Cerebellar nuclear complex (tissue), 1 donor: ENCODE results near the gene ACTL6A.
"Not testable (repeated sequence)": the region's sequence is repeated elsewhere in the genome, so short reads cannot be mapped to it uniquely, and the experiment has no call there.

ENCODE experiments used
- DNase-seq, 2 experiments: peaks; one replicate each; lab custom pipeline; 2025; lab: John Stamatoyannopoulos, UW

ACTL6A gene

GRCh38 chr3:179562591-179563270, at the start of gene ACTL6A:
Gene ACTL6A (plus strand): TSS chr3:179562926. CDS start chr3:179563093, 167 bp downstream.
- peak; percentile 77 to 98 for DNase-seq

- DNase-seq = no peak
Measured at GRCh38 chr3:179513862-179514261, 48.9 kb upstream of the ACTL6A start.

DNA sequence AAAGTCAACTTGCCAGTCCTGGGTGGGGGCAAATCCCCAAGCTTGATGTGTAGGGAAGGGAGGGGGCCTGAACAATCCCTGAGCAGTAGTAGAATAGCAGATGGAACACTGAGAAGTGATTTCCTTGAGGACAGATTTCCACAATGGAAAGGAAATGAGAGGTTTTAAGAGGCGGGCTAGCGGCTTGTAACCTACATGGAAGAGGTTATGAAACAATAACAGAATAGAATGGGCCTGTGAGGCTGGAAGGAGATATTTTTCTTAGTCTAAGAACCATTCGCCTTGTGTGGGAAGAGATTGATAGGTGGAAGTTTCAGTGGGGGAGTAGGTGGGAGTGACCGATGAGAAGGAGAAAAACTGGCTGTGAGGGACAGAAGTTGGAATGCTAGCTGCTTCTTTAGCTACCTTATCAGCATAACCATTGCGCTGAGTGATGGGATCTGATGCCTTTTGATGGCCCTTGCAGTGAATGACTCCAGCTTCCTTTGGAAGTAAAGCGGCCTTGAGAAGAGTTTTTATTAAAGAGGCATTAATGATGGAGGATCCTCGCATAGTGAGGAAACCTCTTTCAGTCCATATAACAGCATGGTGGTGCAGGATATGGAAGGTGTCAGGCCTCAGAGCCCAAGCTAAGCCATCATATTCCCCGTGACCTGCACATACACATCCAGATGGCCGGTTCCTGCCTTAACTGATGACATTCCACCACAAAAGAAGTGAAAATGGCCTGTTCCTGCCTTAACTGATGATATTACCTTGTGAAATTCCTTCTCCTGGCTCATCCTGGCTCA, 46.1 kb upstream of the ACTL6A start:
- DNase-seq = not testable (repeated sequence)

DNA sequence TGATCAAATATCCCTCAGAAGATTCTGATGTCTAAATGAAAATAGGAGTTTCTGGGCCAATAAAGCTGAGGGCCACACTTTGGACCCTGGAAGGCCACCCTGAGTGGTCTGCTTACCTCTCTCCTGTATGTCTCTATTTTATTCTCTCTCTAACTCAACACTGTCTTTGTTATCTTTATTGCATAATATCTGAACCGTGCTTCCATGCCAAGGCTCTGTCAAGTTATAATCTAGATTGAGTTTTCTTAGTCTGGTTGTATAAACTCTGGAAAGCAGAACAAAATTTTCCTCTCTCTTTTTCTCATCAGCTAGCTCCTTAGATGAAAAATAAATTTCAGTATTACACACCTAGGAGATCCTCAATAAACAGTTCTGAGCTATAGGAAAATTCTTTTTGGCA, 36.2 kb upstream of the ACTL6A start:
- no peak for DNase-seq

DNA sequence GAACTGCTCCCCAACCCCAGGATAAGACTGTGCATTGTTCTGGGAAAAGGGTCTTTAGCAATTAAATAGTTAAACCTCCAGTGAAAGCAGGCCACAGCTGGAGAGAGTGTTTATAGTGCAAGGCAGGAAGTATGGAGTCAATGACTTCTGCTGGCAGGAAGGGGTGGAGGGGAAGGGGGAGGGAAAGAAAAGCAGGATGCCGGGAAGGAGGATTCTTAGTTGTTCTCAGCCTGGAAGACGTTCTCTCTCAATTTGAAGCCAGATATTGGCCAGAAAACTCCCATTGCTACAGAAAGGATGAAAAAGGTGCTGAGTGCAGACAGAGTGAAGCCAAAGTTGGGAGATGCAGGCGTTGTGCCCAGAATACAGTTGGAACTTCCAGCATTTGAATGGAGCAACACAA, 35.7 kb upstream of the ACTL6A start:
- no peak for DNase-seq

DNA sequence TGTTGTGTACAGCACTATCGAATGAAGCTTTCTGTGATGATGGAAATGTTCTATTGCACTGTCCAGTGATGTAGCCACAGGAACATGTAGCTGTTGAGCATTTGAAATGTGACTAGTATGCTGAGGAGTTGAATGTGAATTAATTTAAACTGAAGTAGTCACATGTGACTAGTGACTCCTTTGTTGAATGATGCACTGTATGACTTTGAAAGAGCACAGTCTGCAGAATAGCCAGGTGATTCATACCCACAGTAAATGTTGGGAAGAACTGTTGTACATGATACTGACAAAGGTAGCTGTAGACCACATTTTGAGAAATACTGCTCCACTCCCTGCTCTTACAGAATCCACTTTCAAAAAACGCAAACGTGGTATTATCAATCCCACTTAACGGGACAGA, 34.0 kb upstream of the ACTL6A start:
- DNase-seq = no peak

GRCh38 chr3:179531576-179531975, 31.1 kb upstream of the ACTL6A start:
- DNase-seq = no peak

GRCh38 chr3:179533274-179533673, 29.5 kb upstream of the ACTL6A start:
- DNase-seq = no peak

DNA sequence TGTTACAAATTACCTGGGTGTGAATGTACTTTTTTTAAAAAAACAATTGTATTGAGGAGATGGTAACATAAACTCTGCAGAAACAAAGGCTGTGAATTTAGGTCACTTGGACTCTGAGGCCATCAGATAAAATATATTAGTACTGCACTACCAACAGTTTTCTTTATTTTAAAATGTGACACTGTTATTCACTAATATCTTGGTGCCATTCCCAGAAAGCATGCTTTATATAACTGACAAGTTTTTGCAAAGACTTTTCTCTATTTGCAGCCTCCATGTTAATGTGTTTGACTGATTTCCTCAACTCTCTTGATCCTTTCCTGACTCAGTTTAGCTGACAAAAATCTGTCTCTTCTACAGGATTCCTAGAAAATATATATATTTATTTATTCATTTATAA, 26.5 kb upstream of the ACTL6A start:
- no peak for DNase-seq

DNA sequence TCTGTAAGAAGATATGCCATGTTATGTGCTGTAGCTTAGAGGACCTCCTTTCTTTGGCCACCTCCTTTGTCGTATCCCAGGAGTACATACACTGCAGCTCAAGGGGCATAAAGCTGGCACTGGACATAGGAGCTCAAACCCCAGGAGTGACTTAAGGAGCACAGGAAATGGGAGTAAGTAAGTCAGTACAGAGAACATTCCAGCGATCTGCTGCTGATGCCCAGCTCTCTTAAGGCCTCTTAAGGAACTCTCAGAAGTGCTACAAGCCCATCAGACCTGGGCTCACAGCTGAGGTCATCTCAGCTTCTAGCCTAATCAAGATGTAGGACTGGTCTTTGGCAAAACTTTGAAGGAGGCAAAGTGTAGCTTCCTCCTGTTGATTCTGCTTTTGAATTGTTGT, 21.6 kb upstream of the ACTL6A start:
- no peak for DNase-seq

GRCh38 chr3:179541596-179541995, 21.1 kb upstream of the ACTL6A start:
- DNase-seq = no peak

- no peak for DNase-seq
Measured at GRCh38 chr3:179542375-179542774, 20.4 kb upstream of the ACTL6A start.

- no peak for DNase-seq
Measured at GRCh38 chr3:179544981-179545645, 17.6 kb upstream of the ACTL6A start.

- no peak for DNase-seq
Measured at GRCh38 chr3:179546814-179547241, 15.9 kb upstream of the ACTL6A start.

DNA sequence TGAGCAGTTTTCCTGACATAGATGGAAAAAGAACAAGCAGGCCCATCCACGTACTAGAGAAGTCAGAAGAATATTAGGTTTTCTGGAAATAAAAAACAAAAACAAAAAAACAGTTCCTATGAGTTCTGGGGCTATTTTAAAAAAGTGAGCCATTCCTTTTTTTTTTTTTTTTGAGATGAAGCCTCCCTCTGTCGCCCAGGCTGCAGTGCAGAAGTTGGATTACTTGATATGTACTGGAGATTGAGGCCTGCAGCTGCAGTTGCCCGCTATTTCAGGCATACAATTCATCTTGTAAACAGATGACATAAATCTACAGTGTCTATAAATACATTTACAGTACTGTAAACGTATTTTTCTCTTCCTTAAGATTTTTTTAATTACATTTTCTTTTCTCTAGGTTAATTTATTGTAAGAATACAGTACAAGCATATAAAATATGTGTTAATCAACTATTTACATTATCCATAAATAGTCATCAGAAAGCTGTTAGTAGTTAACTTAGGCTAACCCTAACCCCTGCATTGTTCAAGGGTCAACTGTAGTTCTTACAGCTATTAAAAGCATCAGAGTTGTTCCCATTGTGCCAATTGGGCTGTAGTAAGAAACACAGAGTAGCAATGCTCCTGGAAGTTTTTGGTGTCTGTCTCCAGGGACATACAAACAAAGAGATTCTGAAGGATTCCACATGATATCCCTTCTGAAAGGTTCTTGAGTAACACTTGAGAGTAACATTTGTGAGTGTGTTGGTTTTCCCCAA, 11.2 kb upstream of the ACTL6A start:
- DNase-seq = no peak

DNA sequence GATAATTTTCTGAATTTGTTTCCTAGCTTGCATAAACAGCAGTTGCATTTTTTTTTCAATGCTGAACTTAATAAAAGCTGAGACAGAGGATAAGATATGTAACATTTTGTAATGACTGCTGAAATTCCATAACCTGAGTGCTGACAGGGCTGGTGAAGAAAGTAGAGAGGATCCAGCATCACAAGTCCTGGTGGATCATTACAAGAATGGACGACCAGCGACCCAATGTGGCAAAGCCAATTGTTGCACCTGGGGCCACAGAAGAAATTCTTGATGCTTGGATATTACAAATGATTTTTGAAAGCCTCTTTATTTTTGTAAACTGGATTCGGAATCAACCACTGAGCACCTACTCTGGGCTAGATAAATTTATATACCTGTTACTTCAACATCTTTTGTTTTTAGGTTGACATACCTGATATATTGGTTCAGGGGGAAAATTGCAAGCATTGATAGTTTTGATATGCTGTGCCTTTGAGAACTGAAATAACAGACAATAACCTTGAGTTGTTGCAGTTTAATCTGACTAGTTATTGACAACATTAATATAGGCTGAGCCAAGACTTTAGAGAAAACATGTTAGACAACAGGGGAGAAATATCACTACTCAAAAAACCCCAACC, 3.9 kb upstream of the ACTL6A start:
- DNase-seq = no peak

DNA sequence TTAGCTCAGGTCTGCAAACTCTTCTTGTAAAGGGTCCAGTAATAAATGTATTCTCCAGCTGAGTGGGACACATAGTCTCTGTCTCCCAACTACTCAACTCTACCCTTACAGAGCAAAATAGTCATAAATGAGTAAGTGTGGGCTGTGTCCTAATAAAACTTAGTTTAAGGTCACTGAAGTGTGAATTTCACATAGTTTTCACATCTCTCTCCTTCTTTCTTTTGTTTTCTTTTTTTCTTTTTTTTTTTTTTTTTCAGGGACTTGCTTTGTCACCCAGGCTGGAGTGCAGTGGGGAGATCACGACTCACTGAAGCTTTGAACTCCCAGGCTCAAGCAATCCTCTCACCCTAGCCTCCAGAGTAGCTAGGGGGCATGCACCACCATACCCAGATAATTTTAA, 1.9 kb upstream of the ACTL6A start:
- no peak for DNase-seq

GRCh38 chr3:179563271-179563783, 601 bp downstream of the ACTL6A start:
- DNase-seq = peak in 1 of 2 experiments; percentile 3

GRCh38 chr3:179565496-179565895, 2.8 kb downstream of the ACTL6A start:
- no peak for DNase-seq

GRCh38 chr3:179580992-179581391, 18.3 kb downstream of the ACTL6A start:
- DNase-seq = no peak

DNA sequence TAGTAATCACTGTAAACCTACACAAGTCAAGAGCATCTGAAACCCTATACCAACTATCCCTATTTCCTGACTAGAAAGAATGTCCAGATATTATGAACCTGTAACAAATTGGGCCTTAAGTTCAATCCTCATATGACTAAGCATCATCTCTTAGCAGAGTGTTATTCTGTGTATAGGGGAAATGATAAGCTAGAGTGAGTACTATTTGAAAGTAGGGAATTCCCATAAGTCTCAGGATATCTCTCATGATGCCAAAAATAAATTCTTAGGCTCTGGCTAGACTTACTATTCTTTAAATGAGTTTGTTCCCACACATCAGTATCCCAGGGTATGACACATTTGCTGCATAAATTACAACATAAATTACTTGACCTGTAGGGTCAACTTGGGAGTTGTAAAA, 26.4 kb downstream of the ACTL6A start:
- no peak for DNase-seq
